BJ (cell line): ENCODE results near the gene BAZ2B. TPM values are rescaled to one million over a fixed set of nuclear protein-coding genes. Genes with fewer than 3 reads are reported as not detected.
"Not testable (repeated sequence)": the region's sequence is repeated elsewhere in the genome, so short reads cannot be mapped to it uniquely, and the experiment has no call there.

Experiments used
- CTCF ChIA-PET: fragments of 350-600 bp; formaldehyde crosslinking; extraction: SDS; loops from one replicate; lab custom pipeline; 2021; ENCODE audit warnings: antibody characterized with exemption, inconsistent platforms; lab: Yijun Ruan, JAX
- POLR2A ChIA-PET: fragments of 300-600 bp; sonication (Branson Sonifier 250); formaldehyde crosslinking; extraction: SDS; loops from one replicate; lab custom pipeline; 2021; ENCODE audit warnings: antibody characterized with exemption; lab: Charles Lee
- DNase-seq: peaks from one replicate; pipeline ENCODE4 v3.0.0-alpha.2; 2011; ENCODE audit warnings: low read depth
- H3K27me3 ChIP-seq: 2 replicates; pipeline ENCODE4 v1.6.0; 2011; ENCODE audit warnings: low read length; ENCODE audit not compliant: control insufficient read depth, insufficient read depth
- H3K36me3 ChIP-seq: 2 replicates; pipeline ENCODE4 v1.5.1; 2011; ENCODE audit warnings: low read length; ENCODE audit not compliant: control insufficient read depth, insufficient read depth
- H3K4me3 ChIP-seq: 2 replicates; pipeline ENCODE4 v1.5.1; 2011; ENCODE audit warnings: low read depth, mild to moderate bottlenecking, control low read depth, low read length
- CTCF ChIP-seq: IDR thresholded peaks from 2 replicates; pipeline ENCODE4 v1.5.1; 2011; ENCODE audit warnings: low read depth, mild to moderate bottlenecking, control low read depth, inconsistent platforms, low read length, moderate library complexity; ENCODE audit not compliant: insufficient read depth
- polyA plus RNA-seq: library from polyadenylated mRNA; depleted of rRNA; stranded (reverse); fragments of >200 nt; gene quantifications from 2 replicates; pipeline ENCODE4 v1.2.3, GENCODE V29; 2011

BAZ2B gene
- polyA plus RNA-seq, 1 experiment = 16.0 TPM

- no peak for TF ChIP-seq CTCF
- DNase-seq = no peak
- H3K27me3 ChIP-seq = no peaks in the 10 kb centered on the region
- no peak overlapping the region for H3K4me3 ChIP-seq
- POLR2A ChIA-PET = no interaction called here
- CTCF ChIA-PET = no interaction called here
- no peaks in the 10 kb centered on the region; the same call in 1 of the 2 replicates for H3K36me3 ChIP-seq
These were observed 22.7 kb upstream of the BAZ2B start for GRCh38 chr2:159639071-159639470.

- Histone ChIP-seq H3K36me3 (no peaks in the 10 kb centered on the region; the same call in 1 of the 2 replicates), H3K4me3 (no peak overlapping the region), H3K27me3 (no peaks in the 10 kb centered on the region)
- TF ChIP-seq CTCF = no peak
- CTCF ChIA-PET = no interaction called here
- POLR2A ChIA-PET = no interaction called here
- peak; percentile 47 for DNase-seq
These were observed 21.7 kb upstream of the BAZ2B start for GRCh38 chr2:159637988-159638501.

GRCh38 chr2:159637240-159637639 lies 20.9 kb upstream of the BAZ2B start:
- no peak for TF ChIP-seq CTCF
- POLR2A ChIA-PET = no interaction called here

GRCh38 chr2:159635006-159635789 lies 18.9 kb upstream of the BAZ2B start:
- no peaks in the 10 kb centered on the region for H3K27me3 ChIP-seq
- no peak for DNase-seq
- TF ChIP-seq CTCF = no peak
- ChIA-PET CTCF (no interaction called here), POLR2A (interaction anchor here (0.7 kb wide), 1 partner anchor 564 kb away, joined by 6 read pairs; no protein-coding TSS in a partner anchor)
- H3K4me3 ChIP-seq = no peak overlapping the region
- H3K36me3 ChIP-seq = no peaks in the 10 kb centered on the region; the same call in 1 of the 2 replicates

More at GRCh38 chr2:159637240-159637639, 20.9 kb upstream of the BAZ2B start:
- H3K36me3 ChIP-seq = no peaks in the 10 kb centered on the region; the same call in 1 of the 2 replicates
- H3K27me3 ChIP-seq = no peaks in the 10 kb centered on the region
- H3K4me3 ChIP-seq = no peak overlapping the region
- CTCF ChIA-PET = interaction anchor here (0.8 kb wide), 1 partner anchor 12 kb away, joined by 3 read pairs; no protein-coding TSS in a partner anchor
- DNase-seq = no peak

- CTCF ChIA-PET = interaction anchor here (0.6 kb wide), 1 partner anchor 42 kb away, joined by 4 read pairs; no protein-coding TSS in a partner anchor
- POLR2A ChIA-PET = no interaction called here
- Histone ChIP-seq H3K36me3 (no peaks in the 10 kb centered on the region; the same call in 1 of the 2 replicates), H3K27me3 (no peaks in the 10 kb centered on the region), H3K4me3 (no peak overlapping the region)
- no peak for TF ChIP-seq CTCF
- DNase-seq = no peak
These were observed 16.9 kb upstream of the BAZ2B start for GRCh38 chr2:159633219-159633618.

GRCh38 chr2:159625628-159626027 lies 9.3 kb upstream of the BAZ2B start:
- H3K27me3 ChIP-seq, POLR2A ChIA-PET, H3K36me3 ChIP-seq, DNase-seq, H3K4me3 ChIP-seq, CTCF ChIA-PET: not testable (repeated sequence)
